ENCODE results near the gene FAM241B. TPM values are rescaled to one million over a fixed set of nuclear protein-coding genes. Genes with fewer than 3 reads are reported as not detected.

FAM241B gene
- total and polyA plus RNA-seq, 2 of the 4 experiments (the other 2 are of a cell fraction) = 0.18 to 1.4 TPM

DNA sequence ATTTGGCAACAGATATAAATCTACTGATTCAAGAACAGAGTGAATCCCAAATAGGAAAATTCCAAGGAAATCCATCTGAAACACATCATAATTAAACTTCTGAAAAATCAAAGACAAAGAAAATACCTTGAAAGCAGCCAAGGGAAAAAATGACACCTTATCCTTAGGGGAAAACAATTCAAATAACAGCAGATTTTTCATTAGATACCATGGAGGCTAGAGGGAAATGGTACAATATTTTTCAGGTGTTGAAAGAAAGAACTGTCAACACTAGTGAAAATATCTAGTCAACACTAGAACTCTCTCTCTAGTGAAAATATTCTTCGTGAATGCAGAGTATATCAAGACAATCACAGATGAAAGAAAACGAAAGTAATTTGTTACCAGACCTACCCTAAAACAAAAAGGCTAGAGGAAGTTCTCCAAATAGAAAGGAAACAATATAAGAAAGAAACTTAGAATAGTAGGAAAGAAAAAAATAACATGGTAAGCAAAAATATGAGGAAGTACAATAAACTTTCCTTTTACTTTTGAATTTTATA is 5.7 kb upstream of the FAM241B start:
- Histone ChIP-seq H3K23ac (ENCODE audit: low read depth, low read length) (no peak overlapping the region), H3K9me1 (ENCODE audit: insufficient read depth, low read length) (no peaks in the 10 kb centered on the region), H2BK120ac (ENCODE audit: low read depth, low read length) (no peak overlapping the region), H4K5ac (ENCODE audit: low read depth, low read length) (no peak overlapping the region), H2BK5ac (ENCODE audit: low read depth, low read length, poor library complexity, severe bottlenecking) (no peak overlapping the region), H2AK5ac (ENCODE audit: low read depth, low read length) (no peak overlapping the region), H3K14ac (replicated peaks; ENCODE audit: low read depth, low read length) (no peak overlapping the region), H3K27me3 (ENCODE audit: control insufficient read depth, insufficient read depth, low read length) (peaks cover 43% of the 10 kb centered on the region), H3K18ac (ENCODE audit: low read depth, low read length) (no peak overlapping the region), H3K4ac (ENCODE audit: low read depth, low read length) (no peak overlapping the region), H3K4me3 (ENCODE audit: insufficient read depth, low read depth, low read length) (no peak overlapping the region), H3K36me3 (ENCODE audit: control insufficient read depth, insufficient read depth, low read length) (no peaks in the 10 kb centered on the region), H3K9me3 (ENCODE audit: control insufficient read depth, insufficient read depth, low read length) (peaks cover 2% of the 10 kb centered on the region; the same call in 1 of the 2 replicates), H3K4me1 (ENCODE audit: control insufficient read depth, insufficient read depth, low read length) (no peaks in the 10 kb centered on the region), H3K4me2 (ENCODE audit: low read depth, low read length) (no peak overlapping the region), H4K91ac (ENCODE audit: insufficient read depth, low read depth, low read length) (no peak overlapping the region), H2AFZ (replicated peaks; ENCODE audit: low read length, poor library complexity) (no peak overlapping the region), H2BK20ac (ENCODE audit: low read depth, low read length) (no peak overlapping the region), H2AK9ac (replicated peaks; ENCODE audit: low read depth, low read length, poor library complexity) (no peak overlapping the region), H2BK15ac (ENCODE audit: low read depth, low read length) (no peak overlapping the region), H3K79me1 (ENCODE audit: low read depth in 1 of 2, low read length in 2 of 2) (no peaks in the 10 kb centered on the region), H3K9ac (ENCODE audit: low read depth, low read length) (no peak overlapping the region), H3K27ac (ENCODE audit: insufficient read depth, low read length) (no peak overlapping the region), H4K8ac (ENCODE audit: low read depth in 2 of 2, low read length in 2 of 2) (no peak overlapping the region), H3K56ac (ENCODE audit: extremely low read depth, insufficient read depth, low read length) (no peak overlapping the region), H4K20me1 (ENCODE audit: insufficient read depth, low read length) (no peaks in the 10 kb centered on the region)
- TF ChIP-seq POLR2A (IDR thresholded peaks at IDR 0.05; ENCODE audit: low read depth, low read length) (no peak), BHLHE40 (IDR thresholded peaks at IDR 0.05; ENCODE audit: low read depth, low read length) (no peak), NFE2L2 (IDR thresholded peaks at IDR 0.05; ENCODE audit: low read depth, low read length) (no peak), RFX5 (IDR thresholded peaks at IDR 0.05; ENCODE audit: low read depth, low read length) (no peak), MAZ (IDR thresholded peaks at IDR 0.05; ENCODE audit: borderline replicate concordance, low read depth, low read length) (no peak), CEBPB (IDR thresholded peaks at IDR 0.05; ENCODE audit: low read depth, low read length) (no peak), RCOR1 (IDR thresholded peaks at IDR 0.05; ENCODE audit: insufficient replicate concordance, low read length) (no peak), RAD21 (IDR thresholded peaks at IDR 0.05; ENCODE audit: low read length) (no peak), FOS (IDR thresholded peaks at IDR 0.05; ENCODE audit: low read depth, low read length) (no peak), SMC3 (IDR thresholded peaks at IDR 0.05; ENCODE audit: low read depth, low read length) (no peak), CHD1 (IDR thresholded peaks at IDR 0.05; ENCODE audit: low read depth, low read length) (no peak), MAFK (IDR thresholded peaks at IDR 0.05; ENCODE audit: low read depth, low read length) (no peak), MXI1 (IDR thresholded peaks at IDR 0.05; ENCODE audit: borderline replicate concordance, low read depth, low read length) (no peak)
- TF ChIP-seq, protein P1, sequence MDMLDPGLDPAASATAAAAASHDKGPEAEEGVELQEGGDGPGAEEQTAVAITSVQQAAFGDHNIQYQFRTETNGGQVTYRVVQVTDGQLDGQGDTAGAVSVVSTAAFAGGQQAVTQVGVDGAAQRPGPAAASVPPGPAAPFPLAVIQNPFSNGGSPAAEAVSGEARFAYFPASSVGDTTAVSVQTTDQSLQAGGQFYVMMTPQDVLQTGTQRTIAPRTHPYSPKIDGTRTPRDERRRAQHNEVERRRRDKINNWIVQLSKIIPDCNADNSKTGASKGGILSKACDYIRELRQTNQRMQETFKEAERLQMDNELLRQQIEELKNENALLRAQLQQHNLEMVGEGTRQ (IDR thresholded peaks at IDR 0.05; ENCODE audit: low read depth, low read length) = no peak
- TF ChIP-seq, protein P2, sequence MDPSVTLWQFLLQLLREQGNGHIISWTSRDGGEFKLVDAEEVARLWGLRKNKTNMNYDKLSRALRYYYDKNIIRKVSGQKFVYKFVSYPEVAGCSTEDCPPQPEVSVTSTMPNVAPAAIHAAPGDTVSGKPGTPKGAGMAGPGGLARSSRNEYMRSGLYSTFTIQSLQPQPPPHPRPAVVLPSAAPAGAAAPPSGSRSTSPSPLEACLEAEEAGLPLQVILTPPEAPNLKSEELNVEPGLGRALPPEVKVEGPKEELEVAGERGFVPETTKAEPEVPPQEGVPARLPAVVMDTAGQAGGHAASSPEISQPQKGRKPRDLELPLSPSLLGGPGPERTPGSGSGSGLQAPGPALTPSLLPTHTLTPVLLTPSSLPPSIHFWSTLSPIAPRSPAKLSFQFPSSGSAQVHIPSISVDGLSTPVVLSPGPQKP (IDR thresholded peaks at IDR 0.05; ENCODE audit: borderline replicate concordance, low read depth, low read length) = no peak
- TF ChIP-seq, protein P3, sequence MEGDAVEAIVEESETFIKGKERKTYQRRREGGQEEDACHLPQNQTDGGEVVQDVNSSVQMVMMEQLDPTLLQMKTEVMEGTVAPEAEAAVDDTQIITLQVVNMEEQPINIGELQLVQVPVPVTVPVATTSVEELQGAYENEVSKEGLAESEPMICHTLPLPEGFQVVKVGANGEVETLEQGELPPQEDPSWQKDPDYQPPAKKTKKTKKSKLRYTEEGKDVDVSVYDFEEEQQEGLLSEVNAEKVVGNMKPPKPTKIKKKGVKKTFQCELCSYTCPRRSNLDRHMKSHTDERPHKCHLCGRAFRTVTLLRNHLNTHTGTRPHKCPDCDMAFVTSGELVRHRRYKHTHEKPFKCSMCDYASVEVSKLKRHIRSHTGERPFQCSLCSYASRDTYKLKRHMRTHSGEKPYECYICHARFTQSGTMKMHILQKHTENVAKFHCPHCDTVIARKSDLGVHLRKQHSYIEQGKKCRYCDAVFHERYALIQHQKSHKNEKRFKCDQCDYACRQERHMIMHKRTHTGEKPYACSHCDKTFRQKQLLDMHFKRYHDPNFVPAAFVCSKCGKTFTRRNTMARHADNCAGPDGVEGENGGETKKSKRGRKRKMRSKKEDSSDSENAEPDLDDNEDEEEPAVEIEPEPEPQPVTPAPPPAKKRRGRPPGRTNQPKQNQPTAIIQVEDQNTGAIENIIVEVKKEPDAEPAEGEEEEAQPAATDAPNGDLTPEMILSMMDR (conservative IDR thresholded peaks at IDR 0.05; ENCODE audit: low read depth, low read length) = no peak
- dilution Hi-C loops (cut with HindIII; ENCODE audit: low sequenced_read_pairs, unreplicated experiment) (no loop called here), in situ Hi-C loops (cut with MboI; ENCODE audit: low sequenced_read_pairs) (no loop called here), intact Hi-C loops (cut with micrococcal nuclease) (loop anchor here (5.0 kb wide), 1 partner anchor 102 kb away; no protein-coding TSS in a partner anchor)
- ChIA-PET POLR2A (ENCODE audit: unreplicated experiment) (no interaction called here), CTCF (no interaction called here)
- BruUV-seq (replicated peaks) = no TSS peak
- DNase-seq (no peak), ATAC-seq (ENCODE audit: low read depth) (no peak)
- no CpG with 5 or more reads among the region's 2 CpGs for WGBS, 2 experiments (ENCODE audit: extremely low coverage in 2 of 2, insufficient read length in 1 of 2)

Measured in IMR-90 (cell line).